Spleen (tissue), 7 donors: Measurements from ENCODE around the gene PLSCR4.

Experiments
- POLR2AphosphoS5 ChIP-seq, 3 donors: sonication (generic); formaldehyde crosslinking; IDR thresholded peaks; one replicate each; pipeline ENCODE4 v1.5.1; 2017; ENCODE audit warnings: antibody characterized with exemption in 3 of 3
- TF ChIP-seq, protein P1 (sequence below), 11 experiments: fragments of 200-600 bp in 7 of 11; fragments of 450-650 bp in 4 of 11; sonication (generic) in 4 of 11; IDR thresholded peaks in 8 of 11; conservative IDR thresholded peaks in 3 of 11; 1 replicate in 7 of 11; 2 replicates in 4 of 11; pipeline versions ENCODE4 v1.4.0 to v1.8.0; 2016 to 2021; ENCODE audit warnings: antibody characterized with exemption in 11 of 11, inconsistent platforms in 4 of 11, mild to moderate bottlenecking in 1 of 11
- donor health status: DM: no; HTN: no; CAD: no; lungs with moderate emphysema.
- donor health status: DM: no; HTN: no; CAD: no.
- donor health status: DM: no; HTN: no; CAD: no.

DNA sequence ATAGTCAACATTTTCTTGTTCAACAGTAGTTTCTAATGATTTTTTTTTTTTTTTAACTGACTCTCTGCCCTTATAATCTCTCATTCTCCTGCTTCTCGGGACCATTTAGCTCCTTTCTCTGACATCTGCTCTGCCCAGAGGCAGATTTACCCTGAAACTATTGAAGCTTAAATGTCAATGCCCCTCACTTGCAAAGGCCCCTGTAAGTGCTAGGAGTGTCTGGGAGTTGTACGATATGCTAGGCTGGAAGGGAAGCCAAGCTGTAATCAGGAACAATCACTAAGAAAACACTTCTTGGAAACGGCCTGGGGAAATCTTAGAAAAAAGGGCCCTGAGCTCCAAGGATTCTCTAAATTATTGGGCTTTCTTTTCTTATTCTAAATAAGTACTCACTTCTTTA, 84.1 kb downstream of the PLSCR4 start:
- TF ChIP-seq, protein P1, sequence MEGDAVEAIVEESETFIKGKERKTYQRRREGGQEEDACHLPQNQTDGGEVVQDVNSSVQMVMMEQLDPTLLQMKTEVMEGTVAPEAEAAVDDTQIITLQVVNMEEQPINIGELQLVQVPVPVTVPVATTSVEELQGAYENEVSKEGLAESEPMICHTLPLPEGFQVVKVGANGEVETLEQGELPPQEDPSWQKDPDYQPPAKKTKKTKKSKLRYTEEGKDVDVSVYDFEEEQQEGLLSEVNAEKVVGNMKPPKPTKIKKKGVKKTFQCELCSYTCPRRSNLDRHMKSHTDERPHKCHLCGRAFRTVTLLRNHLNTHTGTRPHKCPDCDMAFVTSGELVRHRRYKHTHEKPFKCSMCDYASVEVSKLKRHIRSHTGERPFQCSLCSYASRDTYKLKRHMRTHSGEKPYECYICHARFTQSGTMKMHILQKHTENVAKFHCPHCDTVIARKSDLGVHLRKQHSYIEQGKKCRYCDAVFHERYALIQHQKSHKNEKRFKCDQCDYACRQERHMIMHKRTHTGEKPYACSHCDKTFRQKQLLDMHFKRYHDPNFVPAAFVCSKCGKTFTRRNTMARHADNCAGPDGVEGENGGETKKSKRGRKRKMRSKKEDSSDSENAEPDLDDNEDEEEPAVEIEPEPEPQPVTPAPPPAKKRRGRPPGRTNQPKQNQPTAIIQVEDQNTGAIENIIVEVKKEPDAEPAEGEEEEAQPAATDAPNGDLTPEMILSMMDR (IDR thresholded peaks at IDR 0.05 in 8 of 11, conservative IDR thresholded peaks at IDR 0.05 in 3 of 11): no peak
- TF ChIP-seq POLR2AphosphoS5 (IDR thresholded peaks at IDR 0.05): no peak
